Smooth muscle cell (in vitro differentiated cells): ENCODE results near the gene RASL10A. TPM values are rescaled to one million over a fixed set of nuclear protein-coding genes. Genes with fewer than 3 reads are reported as not detected.

ENCODE experiments used
- DNase-seq: peaks from one replicate; lab custom pipeline; 2025; ENCODE audit not compliant: unreplicated experiment; lab: John Stamatoyannopoulos, UW
- H2AFZ ChIP-seq: fragments of 200-600 bp; sonication (generic); 2 replicates; pipeline ENCODE4 v1.6.0; 2016; ENCODE audit warnings: antibody characterized with exemption, low read depth, mild to moderate bottlenecking
- H3F3A ChIP-seq: fragments of 200-600 bp; sonication (generic); 2 replicates; pipeline ENCODE4 v1.6.0; 2017; ENCODE audit warnings: antibody characterized with exemption, low read depth
- H3K27ac ChIP-seq: fragments of 200-600 bp; sonication (generic); 2 replicates; pipeline ENCODE4 v1.5.1; 2016; ENCODE audit warnings: low read depth, mild to moderate bottlenecking
- H3K27me3 ChIP-seq: fragments of 200-600 bp; sonication (generic); 2 replicates; pipeline ENCODE4 v1.6.1; 2016; ENCODE audit warnings: low read depth, mild to moderate bottlenecking
- H3K36me3 ChIP-seq: fragments of 200-600 bp; sonication (generic); 2 replicates; pipeline ENCODE4 v1.5.1; 2016; ENCODE audit warnings: low read depth
- H3K4me1 ChIP-seq: fragments of 200-600 bp; sonication (generic); 2 replicates; pipeline ENCODE4 v1.5.1; 2016; ENCODE audit warnings: low read depth
- H3K4me2 ChIP-seq: fragments of 200-600 bp; sonication (generic); 2 replicates; pipeline ENCODE4 v1.6.0; 2016; ENCODE audit warnings: mild to moderate bottlenecking
- H3K4me3 ChIP-seq: fragments of 200-600 bp; sonication (generic); 2 replicates; pipeline ENCODE4 v1.5.1; 2016; ENCODE audit warnings: mild to moderate bottlenecking
- H3K79me2 ChIP-seq: fragments of 200-600 bp; sonication (generic); 2 replicates; pipeline ENCODE4 v1.6.0; 2016; ENCODE audit warnings: low read depth, mild to moderate bottlenecking
- H3K9ac ChIP-seq: fragments of 200-600 bp; sonication (generic); 2 replicates; pipeline ENCODE4 v1.6.0; 2016; ENCODE audit warnings: low read depth
- H3K9me3 ChIP-seq: fragments of 200-600 bp; sonication (generic); replicated peaks from 2 replicates; pipeline ENCODE4 v1.5.1; 2016; ENCODE audit warnings: low read depth
- H4K20me1 ChIP-seq: fragments of 200-600 bp; sonication (generic); 2 replicates; pipeline ENCODE4 v1.6.0; 2016; ENCODE audit warnings: low read depth
- CTCF ChIP-seq: fragments of 200-600 bp; sonication (generic); IDR thresholded peaks from 2 replicates; pipeline ENCODE4 v1.5.1; 2017; ENCODE audit warnings: borderline replicate concordance, mild to moderate bottlenecking, antibody characterized with exemption; ENCODE audit not compliant: insufficient read depth, poor library complexity, severe bottlenecking
- WGBS: methylation state at CpG from one replicate; pipeline ENCODE4 v1.1.7; 2016; ENCODE audit warnings: low lambda C conversion rate; 5-methylcytosine and 5-hydroxymethylcytosine counted together
- microRNA-seq: library from miRNA; unstranded; fragments of <30 nt; microRNA quantifications from one replicate; pipeline ENCODE4, GENCODE V29; 2016; ENCODE audit warnings: borderline number of aligned reads
- polyA plus RNA-seq: library from polyadenylated mRNA; unstranded; fragments of >200 nt; fragmentation: Nextera tagmentation; extraction: Ambion mirVana; gene quantifications from 2 replicates; pipeline ENCODE4 v1.2.1, GENCODE V29; 2016
- small RNA-seq: library from RNA; depleted of rRNA; stranded (forward); fragments of <200 nt; gene quantifications from one replicate; pipeline ENCODE3, GENCODE V24; 2014
- total RNA-seq: library from RNA; depleted of rRNA; stranded (reverse); fragments of >200 nt; gene quantifications from 2 replicates; pipeline ENCODE4 v1.2.3, GENCODE V29; 2014

RASL10A gene
- total and polyA plus RNA-seq, 2 experiments from 2014 or later, result not detected

GRCh38 chr22:29265929-29266328, 49.6 kb downstream of the RASL10A start:
- peaks cover 27% of the 10 kb centered on the region for H3K4me1 ChIP-seq
- DNase-seq, result no peak
- peaks cover 11% of the 10 kb centered on the region for H3F3A ChIP-seq
- no peak overlapping the region for H2AFZ ChIP-seq
- peaks cover 42% of the 10 kb centered on the region for H3K79me2 ChIP-seq
- 92% methylated on average over 4 of the region's 4 CpGs for WGBS
- no peaks in the 10 kb centered on the region for H3K27me3 ChIP-seq
- no peak overlapping the region for H3K4me3 ChIP-seq
- no peak overlapping the region for H3K9ac ChIP-seq
- no peak for TF ChIP-seq CTCF
- H3K36me3 ChIP-seq, result no peaks in the 10 kb centered on the region
- H3K9me3 ChIP-seq, result no peaks in the 10 kb centered on the region
- H3K27ac ChIP-seq, result no peak overlapping the region
- H4K20me1 ChIP-seq, result peaks cover 24% of the 10 kb centered on the region
- H3K4me2 ChIP-seq, result no peak overlapping the region

- Histone ChIP-seq H2AFZ (no peak overlapping the region), H3K4me3 (no peak overlapping the region), H3K9me3 (no peaks in the 10 kb centered on the region), H3K4me1 (peaks cover 20% of the 10 kb centered on the region), H4K20me1 (peaks cover 18% of the 10 kb centered on the region), H3F3A (peaks cover 9% of the 10 kb centered on the region), H3K4me2 (no peak overlapping the region), H3K79me2 (peaks cover 35% of the 10 kb centered on the region), H3K27ac (no peak overlapping the region), H3K9ac (no peak overlapping the region), H3K36me3 (no peaks in the 10 kb centered on the region), H3K27me3 (no peaks in the 10 kb centered on the region)
- 99% methylated on average over 7 of the region's 7 CpGs for WGBS
- DNase-seq, result no peak
- no peak for TF ChIP-seq CTCF
Measured at GRCh38 chr22:29265305-29265704, 50.2 kb downstream of the RASL10A start.

- H3K36me3 ChIP-seq, result no peaks in the 10 kb centered on the region
- TF ChIP-seq CTCF, result no peak
- no peak overlapping the region for H3K9ac ChIP-seq
- peaks cover 3% of the 10 kb centered on the region for H4K20me1 ChIP-seq
- no peaks in the 10 kb centered on the region for H3K9me3 ChIP-seq
- no peaks in the 10 kb centered on the region for H3F3A ChIP-seq
- peaks cover 21% of the 10 kb centered on the region for H3K79me2 ChIP-seq
- DNase-seq, result no peak
- H3K27ac ChIP-seq, result no peak overlapping the region
- H3K4me2 ChIP-seq, result no peak overlapping the region
- WGBS, result 96% methylated on average over 14 of the region's 14 CpGs
- no peak overlapping the region for H2AFZ ChIP-seq
- no peak overlapping the region for H3K4me3 ChIP-seq
- peaks cover 10% of the 10 kb centered on the region for H3K4me1 ChIP-seq
- no peaks in the 10 kb centered on the region for H3K27me3 ChIP-seq
Measured at GRCh38 chr22:29263791-29264276, 51.7 kb downstream of the RASL10A start.

Small RNAs within 50 kb of the gene (microRNA-seq; reads per million reads assigned to microRNA genes)
- gene MIR3653, result 8.8 reads per million, percentile 11 among the genes with 10 or more reads in this experiment

Small RNAs within 50 kb of the gene (small RNA-seq; reads per million reads assigned to genes)
- gene MIR3653, result not detected

Other genes with a start within 250 kb of the RASL10A start
- gene KREMEN1, start 242.7 kb downstream of the RASL10A start, total RNA-seq, result 6.8 and 7.8 TPM in 2 replicates
- gene KREMEN1, start 242.7 kb downstream of the RASL10A start, polyA plus RNA-seq, result 6.0 and 9.9 TPM in 2 replicates
- gene EMID1, start 109.8 kb downstream of the RASL10A start, total RNA-seq, result 1.1 and 1.9 TPM in 2 replicates
- 2.7 and 3.9 TPM in 2 replicates for gene EMID1, start 109.8 kb downstream of the RASL10A start, polyA plus RNA-seq
- gene RHBDD3, start 47.7 kb downstream of the RASL10A start, total RNA-seq, result 11.7 and 16.5 TPM in 2 replicates
- gene RHBDD3, start 47.7 kb downstream of the RASL10A start, polyA plus RNA-seq, result 39.1 and 40.2 TPM in 2 replicates
- gene EWSR1, start 47.4 kb downstream of the RASL10A start, total RNA-seq, result 146 and 197 TPM in 2 replicates
- gene EWSR1, start 47.4 kb downstream of the RASL10A start, polyA plus RNA-seq, result 164 and 226 TPM in 2 replicates
- gene GAS2L1, start 9.0 kb downstream of the RASL10A start, total RNA-seq, result 7.8 TPM in 2 replicates
- gene GAS2L1, start 9.0 kb downstream of the RASL10A start, polyA plus RNA-seq, result 31.7 and 35.8 TPM in 2 replicates
- 25.9 and 30.3 TPM in 2 replicates for gene AP1B1, start 72.9 kb upstream of the RASL10A start, total RNA-seq
- 37.1 and 38.5 TPM in 2 replicates for gene AP1B1, start 72.9 kb upstream of the RASL10A start, polyA plus RNA-seq
- not detected in 2 replicates for gene RFPL1, start 122.9 kb upstream of the RASL10A start, total RNA-seq
- 0.16 TPM in 1 of 2 replicates, not detected in the other for gene RFPL1, start 122.9 kb upstream of the RASL10A start, polyA plus RNA-seq
- gene NEFH, start 164.5 kb upstream of the RASL10A start, total RNA-seq, result not detected in 2 replicates
- gene NEFH, start 164.5 kb upstream of the RASL10A start, polyA plus RNA-seq, result 0.93 and 1.1 TPM in 2 replicates
- gene THOC5, start 238.1 kb upstream of the RASL10A start, total RNA-seq, result 20.7 and 21.7 TPM in 2 replicates
- gene THOC5, start 238.1 kb upstream of the RASL10A start, polyA plus RNA-seq, result 13.7 and 22.6 TPM in 2 replicates